CD4-positive, alpha-beta T cell treated with Interleukin-4 for 4 hours (primary cell): ENCODE measurements around the gene CCDC86.

Source experiments
- DNase-seq: peaks from one replicate; pipeline ENCODE4 v3.0.0-alpha.2; 2020

The CCDC86 gene

DNA sequence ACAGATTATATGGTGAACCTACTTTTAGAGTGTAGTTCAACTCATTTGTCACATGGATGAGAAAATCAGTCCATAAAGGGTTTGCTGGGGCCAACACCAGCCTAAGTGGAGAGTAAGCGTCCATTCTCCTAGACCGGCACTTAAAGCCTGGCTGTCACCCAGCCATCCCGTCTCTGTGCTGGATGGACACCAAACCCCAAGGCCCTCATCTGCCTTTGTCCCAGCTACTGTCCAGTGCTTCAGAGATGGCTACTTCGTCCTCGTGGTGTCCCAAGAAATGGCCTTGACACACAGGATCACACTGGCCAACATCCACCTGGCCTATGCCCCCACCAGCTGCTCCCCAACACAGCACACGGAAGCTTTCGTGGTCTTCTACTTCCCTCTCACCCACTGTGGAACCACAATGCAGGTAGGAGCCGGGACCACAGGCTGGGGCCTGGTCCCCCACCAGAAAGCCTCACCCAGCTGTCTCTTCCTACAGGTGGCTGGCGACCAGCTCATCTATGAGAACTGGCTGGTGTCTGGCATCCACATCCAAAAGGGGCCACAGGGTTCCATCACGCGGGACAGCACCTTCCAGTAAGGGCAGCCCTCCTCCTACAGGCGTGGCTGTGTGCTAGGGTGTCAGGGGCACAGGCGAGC is 28.9 kb downstream of the CCDC86 start:
- no peak for DNase-seq

DNA sequence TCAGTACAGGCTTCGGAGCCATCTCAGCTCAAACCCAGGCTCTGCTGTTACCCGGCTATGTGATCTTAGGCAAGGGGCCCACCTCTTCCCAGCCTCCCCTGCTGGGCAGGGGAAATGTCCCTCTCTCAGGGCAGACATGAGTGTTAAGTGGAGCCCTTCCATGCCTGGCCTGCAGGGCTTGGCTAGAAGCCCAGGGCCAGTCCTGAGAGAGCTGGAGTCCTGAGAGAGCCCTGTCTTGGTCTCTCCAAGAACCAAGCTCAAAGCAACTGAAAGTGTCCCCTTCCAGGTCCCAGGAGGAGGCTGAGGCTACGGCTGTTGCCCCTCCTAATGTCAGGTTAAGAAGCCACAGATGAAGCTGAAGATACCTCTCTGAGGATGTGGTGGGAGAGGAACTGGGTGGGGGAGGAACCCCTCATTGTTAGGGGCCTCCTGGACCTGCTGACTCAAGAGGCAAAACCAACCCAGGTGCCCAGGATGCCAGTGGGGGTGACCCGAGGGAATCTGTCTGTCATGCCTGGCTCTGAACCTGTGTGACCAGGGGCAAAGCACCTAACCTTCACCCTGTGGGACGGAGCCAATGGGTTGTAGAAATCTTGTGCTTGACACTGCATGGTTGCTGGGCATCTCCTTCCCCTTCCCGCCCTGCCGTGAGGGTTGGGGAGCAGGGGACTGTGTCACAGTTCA is 29.6 kb downstream of the CCDC86 start:
- DNase-seq = no peak

DNA sequence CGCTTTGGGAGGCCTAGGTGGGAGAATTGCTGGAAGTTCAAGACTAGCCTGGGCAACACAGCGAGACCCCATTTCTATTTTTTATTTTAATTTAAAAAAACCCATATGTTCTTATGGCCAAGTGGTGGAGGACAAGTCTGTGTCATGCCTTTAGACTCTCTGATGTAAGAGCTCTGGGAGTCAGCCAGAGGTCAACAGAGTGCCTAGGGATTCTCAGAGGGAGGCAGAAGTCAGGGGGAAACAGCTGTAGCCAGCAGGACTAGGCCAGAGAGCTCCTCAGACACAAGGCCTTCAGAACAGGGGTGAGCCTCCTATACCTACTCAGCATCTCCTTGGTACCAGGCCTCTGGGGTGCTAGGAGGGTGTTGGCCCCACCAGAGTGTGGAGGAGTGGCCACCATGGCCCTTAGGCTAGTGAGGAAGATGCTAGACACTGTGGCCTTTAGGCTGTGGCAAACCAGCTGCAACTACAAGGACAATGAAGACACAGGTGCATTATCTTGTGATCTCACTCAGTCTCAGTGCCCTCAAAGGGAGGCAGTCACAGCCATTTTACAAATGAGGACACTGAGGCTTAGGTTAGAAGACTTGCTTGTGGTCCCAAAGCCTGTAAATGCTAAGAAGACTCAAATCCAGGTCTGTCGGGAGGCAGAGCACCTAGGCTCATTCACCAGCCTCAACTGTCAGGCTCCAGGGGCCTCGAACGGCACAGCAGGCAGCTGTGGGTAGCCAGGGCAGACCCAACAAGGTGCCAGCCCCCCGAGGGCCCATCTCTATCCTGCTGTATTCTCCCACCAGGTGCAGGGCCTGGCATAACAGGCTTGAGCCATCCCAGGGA is 30.4 kb downstream of the CCDC86 start:
- no peak for DNase-seq

DNA sequence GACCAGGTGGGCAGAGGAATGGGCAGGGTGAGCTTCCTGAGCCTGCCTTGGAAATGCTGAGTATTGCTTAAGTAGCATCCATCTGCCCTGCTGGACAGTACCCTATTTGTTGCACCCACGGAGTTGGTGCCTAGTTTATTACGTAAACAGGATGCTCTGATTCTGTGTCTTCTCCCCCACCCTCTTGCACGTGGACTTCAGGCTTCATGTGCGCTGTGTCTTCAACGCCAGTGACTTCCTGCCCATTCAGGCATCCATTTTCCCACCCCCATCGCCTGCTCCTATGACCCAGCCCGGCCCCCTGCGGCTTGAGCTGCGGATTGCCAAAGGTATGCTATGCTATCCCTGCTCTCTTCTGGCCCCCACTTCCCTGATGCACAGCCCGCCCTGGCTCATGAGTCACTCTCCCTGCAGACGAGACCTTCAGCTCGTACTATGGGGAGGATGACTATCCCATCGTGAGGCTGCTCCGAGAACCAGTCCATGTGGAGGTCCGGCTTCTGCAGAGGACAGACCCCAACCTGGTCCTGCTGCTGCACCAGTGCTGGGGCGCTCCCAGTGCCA is 31.1 kb downstream of the CCDC86 start:
- no peak for DNase-seq

DNA sequence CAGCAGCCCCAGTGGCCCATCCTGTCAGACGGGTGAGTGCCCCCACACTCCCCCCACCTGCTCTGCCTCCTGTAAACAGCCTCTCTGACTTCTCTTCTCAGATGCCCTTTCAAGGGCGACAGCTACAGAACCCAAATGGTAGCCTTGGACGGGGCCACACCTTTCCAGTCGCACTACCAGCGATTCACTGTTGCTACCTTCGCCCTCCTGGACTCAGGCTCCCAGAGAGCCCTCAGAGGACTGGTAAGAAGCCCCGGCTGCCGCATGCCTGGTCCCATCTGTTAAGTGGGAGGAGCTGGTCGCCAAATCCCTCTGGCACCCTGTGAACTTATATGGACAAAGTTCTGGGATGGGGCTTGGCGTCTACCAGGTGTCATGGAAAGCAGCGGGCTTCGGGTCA is 31.6 kb downstream of the CCDC86 start:
- DNase-seq = no peak

DNA sequence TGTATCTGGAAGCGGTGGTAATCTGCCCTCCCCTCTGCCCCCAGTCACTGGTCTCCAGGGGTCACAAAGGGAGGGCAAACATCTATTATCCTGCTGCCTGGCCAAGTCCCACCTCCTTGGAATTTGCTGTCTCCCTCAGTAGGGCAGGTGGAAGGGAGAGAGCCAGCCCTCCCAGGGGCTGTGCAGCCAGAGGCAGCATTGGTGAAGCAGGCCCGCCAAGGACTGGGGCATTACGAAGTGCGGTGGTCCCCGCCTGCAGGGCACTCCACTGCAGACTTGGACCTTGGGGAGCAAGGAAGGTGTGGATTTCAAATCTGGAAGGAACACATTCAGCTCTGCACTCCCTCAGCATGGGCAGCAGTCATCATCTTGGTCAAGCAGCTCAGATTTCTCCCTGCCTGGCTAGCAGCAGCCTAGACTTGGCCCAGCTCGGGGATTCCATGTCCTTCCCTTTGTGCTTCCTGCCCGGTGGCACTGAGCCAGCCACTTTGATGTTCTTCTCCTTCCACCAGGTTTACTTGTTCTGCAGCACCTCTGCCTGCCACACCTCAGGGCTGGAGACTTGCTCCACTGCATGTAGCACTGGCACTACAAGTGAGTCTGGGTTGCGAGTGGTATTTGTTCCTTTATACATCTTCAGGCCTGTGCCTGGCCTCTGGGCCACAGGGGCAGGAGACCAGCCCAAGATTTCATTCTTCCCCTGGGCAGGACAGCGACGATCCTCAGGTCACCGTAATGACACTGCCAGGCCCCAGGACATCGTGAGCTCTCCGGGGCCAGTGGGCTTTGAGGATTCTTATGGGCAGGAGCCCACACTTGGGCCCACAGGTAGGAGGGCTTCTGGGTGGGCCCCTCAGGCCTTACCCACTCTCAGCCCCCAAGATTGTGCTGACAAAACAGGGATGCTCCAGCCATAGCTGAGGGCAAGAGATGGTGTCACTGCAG is 32.8 kb downstream of the CCDC86 start:
- DNase-seq = no peak

DNA sequence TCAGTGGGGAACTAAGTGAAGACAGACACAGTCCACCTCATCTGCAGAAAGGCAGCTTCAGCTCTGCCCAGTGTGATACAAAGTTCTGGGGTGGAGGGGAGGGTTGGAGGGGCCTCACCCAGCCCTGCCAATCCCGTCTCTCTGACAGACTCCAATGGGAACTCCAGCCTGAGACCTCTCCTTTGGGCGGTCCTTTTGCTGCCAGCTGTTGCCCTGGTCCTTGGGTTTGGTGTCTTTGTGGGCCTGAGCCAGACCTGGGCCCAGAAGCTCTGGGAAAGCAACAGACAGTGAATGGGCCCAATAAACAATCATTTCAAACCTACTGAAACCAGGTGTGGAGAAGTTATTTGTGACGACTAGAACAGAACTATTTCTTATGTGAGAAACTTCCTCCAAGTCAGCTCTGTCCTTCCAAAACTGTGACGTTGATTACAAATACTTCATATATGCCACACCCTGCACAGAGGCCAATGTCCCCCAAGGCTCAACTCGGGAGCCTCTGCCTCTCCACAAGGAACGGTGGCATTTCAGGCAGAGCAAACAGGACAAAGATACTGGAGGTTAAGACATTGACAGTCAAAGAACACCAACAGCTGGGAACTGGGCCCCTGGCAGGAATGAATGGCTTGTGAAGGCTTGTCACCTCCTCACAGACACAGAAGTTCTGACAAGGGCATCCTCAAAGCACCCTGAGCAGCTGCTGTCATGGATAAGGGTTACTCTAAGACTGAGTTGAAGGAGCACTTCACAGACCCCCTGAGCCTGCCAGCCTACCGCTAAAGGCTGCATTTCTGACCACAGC is 33.7 kb downstream of the CCDC86 start:
- DNase-seq = no peak

DNA sequence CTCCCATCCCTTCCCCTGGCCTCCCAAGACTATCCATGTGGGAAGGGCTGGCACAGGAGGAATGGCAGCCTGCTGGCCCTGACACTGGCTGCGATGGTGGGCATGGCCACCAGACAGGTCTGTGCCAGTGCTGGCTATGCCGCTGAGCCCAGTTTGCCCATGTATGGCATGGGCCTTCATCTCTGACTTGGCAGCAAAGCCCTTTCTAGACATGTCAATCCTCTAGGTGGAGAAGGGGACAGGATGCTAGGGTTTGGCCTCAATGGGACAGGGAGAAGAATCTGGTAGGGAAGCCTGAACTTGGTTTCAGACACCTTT is 34.2 kb downstream of the CCDC86 start:
- DNase-seq = no peak

DNA sequence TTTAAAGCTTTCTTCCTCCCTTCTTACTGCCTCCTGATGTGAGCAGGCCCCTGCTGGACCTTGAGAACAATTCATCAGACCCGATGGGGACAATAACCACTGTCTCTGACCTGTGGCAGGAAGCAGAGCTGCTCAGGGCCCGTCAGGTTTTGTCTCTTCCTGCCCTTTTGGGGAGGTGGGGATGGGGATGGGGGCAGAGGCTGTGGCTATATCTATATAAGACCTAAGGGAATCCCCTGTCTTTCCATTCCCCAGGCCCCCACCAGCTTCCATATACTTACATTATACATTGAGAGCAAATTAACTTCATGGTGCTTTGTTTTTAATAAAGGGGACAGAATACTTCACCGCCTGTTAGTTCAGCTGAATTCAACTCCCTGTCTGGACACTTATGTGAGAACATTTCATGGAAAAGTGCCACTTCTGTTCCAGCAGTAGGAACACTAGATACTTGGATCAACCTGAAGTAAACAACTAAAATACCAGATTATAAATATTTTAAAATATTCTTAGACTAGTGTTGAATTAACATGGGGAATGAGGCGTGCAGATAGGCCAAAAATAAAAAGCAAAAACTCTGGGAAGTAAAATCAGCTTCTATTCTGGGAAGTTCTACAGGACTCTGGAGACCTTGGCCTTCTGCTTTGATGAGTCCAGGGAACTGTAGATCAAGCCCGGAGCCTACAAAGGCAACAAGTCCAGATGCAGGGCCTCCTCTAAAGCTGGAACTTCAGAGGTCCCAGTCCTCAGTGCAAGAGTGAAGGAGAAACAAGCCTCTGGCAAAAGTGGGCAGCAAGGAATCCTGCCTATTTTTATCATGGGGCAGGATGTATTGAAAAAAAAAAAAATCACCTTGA is 36.6 kb downstream of the CCDC86 start:
- no peak for DNase-seq

DNA sequence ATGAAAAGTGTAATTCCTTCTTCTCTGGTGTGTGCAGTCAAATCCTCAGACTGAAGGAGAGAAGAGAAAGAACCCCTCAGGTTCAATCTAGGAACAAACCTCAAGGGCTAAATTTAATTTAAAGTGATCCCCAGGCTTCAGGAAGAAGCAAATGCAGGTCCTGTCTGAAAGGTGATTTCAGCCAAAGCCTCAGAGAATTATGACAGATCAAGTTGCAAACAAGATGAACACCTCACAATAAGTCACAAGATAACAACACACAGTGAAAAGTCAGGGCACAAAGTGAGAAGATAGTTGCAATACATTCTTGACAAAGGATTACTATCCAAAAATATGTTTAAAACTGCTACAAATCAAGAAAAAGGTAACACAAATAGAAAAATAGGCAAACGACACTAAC is 37.2 kb downstream of the CCDC86 start:
- no peak for DNase-seq

DNA sequence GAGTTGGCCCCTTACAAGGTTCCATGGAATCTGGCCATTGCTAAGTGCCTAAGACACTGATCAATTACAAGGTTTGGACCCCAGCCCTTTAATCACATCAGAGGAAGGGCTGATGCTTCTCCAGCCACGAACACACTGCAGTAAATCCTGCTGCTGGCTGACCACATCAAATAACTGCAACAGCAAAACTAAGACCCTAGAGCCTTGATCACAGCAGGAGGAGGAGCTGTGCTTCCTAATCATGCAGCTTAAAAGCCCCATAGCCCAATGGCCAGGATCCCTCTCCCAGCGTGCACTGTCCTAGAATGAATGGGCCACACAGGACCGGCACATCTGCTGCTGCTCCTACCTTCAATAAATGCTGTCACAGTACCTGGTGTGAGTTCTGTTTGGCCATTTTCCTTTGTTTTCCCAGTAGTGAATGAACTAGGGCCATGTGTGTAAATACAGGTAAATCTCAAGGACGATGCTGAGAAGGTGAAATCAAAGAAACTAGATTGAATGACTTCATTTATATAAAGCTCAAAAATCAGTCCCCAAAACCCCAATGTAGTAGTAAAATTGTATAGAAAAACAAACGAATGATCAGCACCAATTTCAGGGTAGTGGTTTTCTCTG is 38.2 kb downstream of the CCDC86 start:
- DNase-seq = no peak

DNA sequence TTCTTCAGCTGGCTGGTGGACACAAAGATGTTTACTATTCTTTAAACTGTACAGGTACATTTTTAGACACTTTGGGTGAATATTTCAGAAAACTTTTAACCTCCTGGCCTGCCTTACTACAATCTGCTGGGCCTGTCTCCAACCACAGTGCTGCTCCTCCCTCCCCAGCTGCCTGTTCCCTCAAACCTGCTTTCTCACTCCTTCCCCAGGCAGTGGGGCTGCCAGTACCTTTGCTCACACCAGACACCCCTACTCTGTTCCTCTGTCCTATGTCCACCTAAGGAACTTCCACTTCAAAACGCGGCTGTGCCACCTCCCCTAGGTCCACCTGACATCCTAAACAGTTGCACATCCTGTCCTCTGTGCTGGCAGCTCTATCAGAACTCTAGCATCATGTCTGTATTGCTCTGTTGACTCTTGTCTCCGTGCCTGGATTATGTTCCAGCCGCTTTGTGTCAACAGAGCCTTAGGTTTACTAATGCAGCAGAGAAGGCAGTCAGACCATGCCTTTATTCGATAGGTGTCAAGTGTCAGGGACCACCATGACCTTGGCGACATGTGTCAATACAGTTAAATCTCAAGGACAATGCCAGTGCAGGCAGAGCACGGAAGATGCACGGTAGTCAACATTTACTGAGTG is 38.9 kb downstream of the CCDC86 start:
- no peak for DNase-seq

DNA sequence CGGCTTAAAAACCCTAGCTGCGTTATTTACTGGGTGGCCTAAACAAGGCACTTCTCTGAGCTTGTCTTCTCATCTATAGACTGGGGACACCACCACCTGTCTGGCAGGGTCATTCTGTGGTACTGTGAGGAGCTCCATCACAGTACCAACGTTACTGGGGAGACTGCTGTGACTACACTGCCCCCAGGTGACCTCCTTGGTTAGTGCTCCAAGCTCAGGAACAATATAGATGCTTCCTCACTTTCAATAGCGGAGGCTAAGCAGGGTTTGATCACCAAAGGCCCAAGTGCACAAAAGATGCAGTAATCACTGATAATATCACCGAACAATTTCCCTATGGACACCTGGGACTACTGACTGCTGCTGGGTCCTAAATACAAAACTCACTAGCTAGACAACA is 45.6 kb downstream of the CCDC86 start:
- DNase-seq = peak; percentile 30

DNA sequence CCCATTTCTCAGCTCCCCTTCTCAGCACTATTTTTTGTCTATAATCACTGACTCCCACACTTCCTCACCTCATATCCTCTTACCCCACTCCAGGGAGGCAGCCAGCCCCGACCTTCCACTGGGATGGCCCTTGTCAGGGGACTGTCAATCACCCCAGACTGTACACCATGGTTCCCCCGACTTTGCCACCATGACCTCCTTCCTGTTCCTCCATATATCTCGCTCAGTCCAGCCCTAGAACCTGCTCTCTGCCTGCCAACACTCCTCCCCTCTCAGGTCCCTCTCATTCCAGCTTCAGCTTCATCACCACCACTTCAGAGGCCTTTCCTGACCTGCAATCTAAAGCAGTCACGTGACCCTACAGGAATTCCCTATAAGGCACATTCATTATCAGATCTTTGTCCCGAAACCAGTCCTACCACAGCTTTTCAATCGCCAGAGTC is 48.0 kb downstream of the CCDC86 start:
- no peak for DNase-seq

DNA sequence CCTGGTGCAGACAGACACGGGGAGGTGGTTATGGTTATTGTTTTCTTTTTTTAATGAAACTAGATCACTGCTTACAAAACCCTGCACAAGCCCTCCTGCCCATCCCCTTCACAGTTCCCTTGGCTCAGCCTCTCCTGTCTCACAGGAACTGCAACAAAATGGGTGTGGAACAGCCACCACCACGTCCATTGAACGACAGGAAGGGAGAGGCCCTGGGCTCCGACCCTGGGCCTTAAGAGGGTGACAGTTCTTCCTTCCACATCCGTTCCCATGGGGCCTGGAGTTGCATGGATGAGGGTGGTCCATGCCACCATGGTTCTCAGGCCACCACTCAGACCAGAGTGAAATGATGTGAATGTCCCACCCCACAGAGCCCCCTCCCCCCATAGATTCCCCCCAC is 48.8 kb downstream of the CCDC86 start:
- DNase-seq = no peak

DNA sequence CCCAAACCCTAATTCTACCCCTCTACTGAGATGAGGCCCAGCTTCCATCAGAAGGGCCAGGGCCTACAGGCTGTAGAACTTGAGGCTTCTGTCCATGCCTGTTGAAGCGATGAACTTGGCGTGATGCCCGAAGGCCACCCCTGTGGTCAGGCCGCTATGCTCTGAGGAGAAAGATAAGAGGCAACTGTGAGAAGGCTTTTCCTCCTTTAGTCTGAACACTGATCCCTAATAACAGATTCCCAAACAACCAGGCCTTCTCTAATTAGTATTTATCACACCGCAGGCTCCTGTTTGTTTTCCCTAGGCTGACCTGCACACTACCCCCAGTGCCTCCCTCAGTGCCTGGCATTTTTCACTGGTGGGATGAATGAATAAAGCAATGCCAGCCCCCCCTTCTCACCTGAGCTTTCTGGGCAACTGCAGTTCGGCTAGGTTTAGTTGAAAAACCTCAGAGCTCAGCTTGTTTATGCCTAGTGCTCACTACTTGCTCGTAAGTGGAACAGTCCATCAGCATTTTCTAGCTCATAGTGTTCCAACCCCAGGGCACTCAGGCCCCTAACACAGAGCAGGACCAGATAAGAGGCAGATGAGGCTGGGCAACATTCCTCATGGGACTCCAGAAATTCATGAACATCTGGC is 49.3 kb downstream of the CCDC86 start:
- DNase-seq = no peak

DNA sequence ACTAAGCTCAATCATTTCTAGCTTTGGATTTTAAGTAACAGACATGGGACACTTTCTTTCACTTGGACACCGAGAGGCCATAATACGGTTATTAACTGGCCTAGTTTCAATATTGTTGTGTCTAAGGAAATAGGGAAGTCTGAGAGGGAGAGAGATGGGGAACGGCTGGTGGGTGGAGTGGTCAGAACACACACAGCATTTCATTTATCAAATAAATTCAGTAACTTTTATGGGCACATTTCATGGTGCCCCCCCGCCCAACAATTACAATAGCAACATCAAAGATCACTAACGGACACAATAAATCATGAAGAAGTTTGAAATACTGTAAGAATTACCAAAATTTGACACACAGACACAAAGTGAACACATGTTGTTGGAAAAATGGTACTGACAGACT is 53.8 kb downstream of the CCDC86 start:
- DNase-seq = no peak

DNA sequence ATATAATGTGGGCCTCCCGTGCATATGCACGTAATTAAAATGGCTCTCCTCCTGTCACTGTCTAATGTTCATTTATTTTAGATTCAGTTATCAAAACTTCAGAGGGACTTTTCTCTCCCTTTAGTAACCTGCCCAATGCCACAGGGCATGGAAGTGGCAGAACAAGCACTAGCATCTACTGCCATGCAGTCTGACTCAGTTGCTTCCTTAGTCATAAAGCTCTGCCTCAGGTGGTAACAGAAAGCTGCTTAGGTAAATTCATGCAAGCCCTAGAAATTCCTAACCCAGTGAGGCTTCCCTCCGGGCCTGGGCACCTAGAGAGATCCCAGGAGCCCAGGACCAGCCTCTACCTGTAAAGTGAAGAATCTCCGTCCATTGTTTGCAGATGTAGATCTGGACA is 55.6 kb downstream of the CCDC86 start:
- DNase-seq = no peak
